K562 (cell line): ENCODE results near the gene CBFA2T2. TPM values are rescaled to one million over a fixed set of nuclear protein-coding genes. Genes with fewer than 3 reads are reported as not detected.
"Not testable (repeated sequence)": the region's sequence is repeated elsewhere in the genome, so short reads cannot be mapped to it uniquely, and the experiment has no call there.

Experiments used
- ATAC-seq: fragments of 200-7000 bp; cut with Tn5 transposase; 3 replicates; pipeline ENCODE4 v1.9.1; 2020; ENCODE audit warnings: moderate library complexity
- BruUV-seq: library from RNA; stranded (reverse); fragments of 400-500 nt; replicated peaks from 2 replicates; lab custom pipeline; 2021; lab: Mats Ljungman, UMichigan
- CTCF ChIA-PET: fragments of 300-600 bp; formaldehyde crosslinking; extraction: SDS; loops from one replicate; lab custom pipeline; 2021; ENCODE audit warnings: low intra/inter-chr PET ratio; lab: Yijun Ruan, JAX
- POLR2A ChIA-PET: fragments of 300-600, 350-650 bp; sonication (Branson Sonifier 250); formaldehyde crosslinking; extraction: SDS; loops from one replicate; lab custom pipeline; 2021; ENCODE audit warnings: antibody characterized with exemption, inconsistent platforms; lab: Yijun Ruan, JAX
- DNase-seq, 4 experiments: peaks; one replicate each; pipeline versions ENCODE4 v3.0.0 to v3.0.0-alpha.2; 2011 to 2018; ENCODE audit warnings: low spot score in 3 of 4, mixed read lengths in 3 of 4; ENCODE audit errors: extremely low read depth in 1 of 4
- FAIRE-seq: peaks from 2 replicates; lab custom pipeline; 2011; peaks lifted over from hg19 to GRCh38; lab: Jason Lieb, UNC
- H2AFZ ChIP-seq: 2 replicates; pipeline ENCODE4 v1.6.0; 2011; ENCODE audit warnings: low read depth, low read length, control low read depth, inconsistent platforms
- H3K27ac ChIP-seq: fragments of 200-600 bp; 3 replicates; pipeline ENCODE4 v1.8.0; 2011; ENCODE audit warnings: low read depth, mild to moderate bottlenecking, control low read depth, inconsistent platforms, low read length, moderate library complexity, mixed read lengths; ENCODE audit errors: extremely low read depth
- H3K27me3 ChIP-seq, 2 experiments: fragments of 300-600 bp in 1 of 2; 2 replicates in 1 of 2; 3 replicates in 1 of 2; pipeline versions ENCODE4 v1.6.0 to v1.8.0; 2011; ENCODE audit warnings: inconsistent platforms in 2 of 2, low read length in 2 of 2, mild to moderate bottlenecking in 1 of 2, mixed read lengths in 1 of 2, moderate library complexity in 1 of 2; ENCODE audit not compliant: control insufficient read depth in 2 of 2, insufficient read depth in 2 of 2
- H3K36me3 ChIP-seq: fragments of 300-600 bp; 3 replicates; pipeline ENCODE4 v1.8.0; 2011; ENCODE audit warnings: mild to moderate bottlenecking, low read length, inconsistent platforms; ENCODE audit not compliant: control insufficient read depth, insufficient read depth
- H3K4me1 ChIP-seq, 2 experiments: fragments of 200-600 bp in 1 of 2; replicated peaks in 1 of 2; 2 replicates in 1 of 2; 3 replicates in 1 of 2; pipeline versions ENCODE4 v1.5.1 to v1.8.0; 2011; ENCODE audit warnings: inconsistent platforms in 2 of 2, low read length in 2 of 2, mild to moderate bottlenecking in 1 of 2, mixed read lengths in 1 of 2, moderate library complexity in 1 of 2; ENCODE audit not compliant: control insufficient read depth in 2 of 2, insufficient read depth in 2 of 2
- H3K4me2 ChIP-seq: 2 replicates; pipeline ENCODE4 v1.6.1; 2011; ENCODE audit warnings: low read length, control low read depth, inconsistent platforms, mixed read lengths; ENCODE audit not compliant: insufficient read depth
- H3K4me3 ChIP-seq: fragments of 200-600 bp; sonication (generic), shearing (Covaris generic); 2 replicates; pipeline ENCODE4 v1.5.1; 2016; ENCODE audit warnings: control low read depth, inconsistent platforms
- H3K79me2 ChIP-seq: fragments of 200-600 bp; 3 replicates; pipeline ENCODE4 v1.8.0; 2011; ENCODE audit warnings: low read length, inconsistent platforms; ENCODE audit not compliant: control insufficient read depth, insufficient read depth
- H3K9ac ChIP-seq, 2 experiments: 2 replicates each; pipeline versions ENCODE4 v1.6.0 to v1.6.1; 2011; ENCODE audit warnings: low read depth in 2 of 2, low read length in 2 of 2, control low read depth in 1 of 2, inconsistent platforms in 1 of 2, mild to moderate bottlenecking in 1 of 2, mixed read lengths in 1 of 2; ENCODE audit not compliant: insufficient read depth in 1 of 2
- H3K9me1 ChIP-seq: one replicate; pipeline ENCODE4 v1.6.0; 2011; ENCODE audit warnings: inconsistent platforms, mild to moderate bottlenecking, low read length, moderate library complexity; ENCODE audit not compliant: control insufficient read depth, insufficient read depth
- H3K9me3 ChIP-seq: replicated peaks from 2 replicates; pipeline ENCODE4 v1.5.1; 2011; ENCODE audit warnings: low read depth, low read length, inconsistent platforms; ENCODE audit not compliant: control insufficient read depth, insufficient read depth
- H4K20me1 ChIP-seq: replicated peaks from 2 replicates; pipeline ENCODE4 v1.6.1; 2011; ENCODE audit warnings: low read length, inconsistent platforms, mixed read lengths; ENCODE audit not compliant: control insufficient read depth, insufficient read depth
- PATZ1 ChIP-seq: fragments of 250-450 bp; sonication (Bioruptor Pico); IDR thresholded peaks from 2 replicates; pipeline ENCODE4 v1.5.0; 2020; ENCODE audit warnings: mild to moderate bottlenecking, borderline replicate concordance
- ZNF121 ChIP-seq: sonication (generic); formaldehyde crosslinking; conservative IDR thresholded peaks from 2 replicates; pipeline ENCODE4 v1.8.0; 2022; ENCODE audit warnings: missing genetic modification reagents
- ZNF324 ChIP-seq: fragments of 250-450 bp; sonication (Bioruptor Pico); IDR thresholded peaks from 2 replicates; pipeline ENCODE4 v1.4.0; 2020; ENCODE audit warnings: mild to moderate bottlenecking
- WGBS: fragments of 100-300 bp; shearing (Covaris generic); methylation state at CpG from one replicate; pipeline ENCODE4 v1.1.6; 2016; ENCODE audit warnings: low coverage, mixed read lengths; ENCODE audit not compliant: insufficient coverage; ENCODE audit errors: missing lambda C conversion rate; 5-methylcytosine and 5-hydroxymethylcytosine counted together
- in situ Hi-C: fragments of 300-500 bp; cut with MboI; formaldehyde crosslinking; loops from 4 replicates; pipeline ENCODE4 v1.15.0; 2018; ENCODE audit warnings: inconsistent platforms, mixed read lengths
- intact Hi-C: fragments of 100-400 bp; cut with micrococcal nuclease; formaldehyde crosslinking; loops from 2 replicates; pipeline ENCODE4 v1.14.2; 2022
- polyA plus RNA-seq, 8 experiments: library from polyadenylated mRNA; depleted of rRNA in 4 of 8; stranded (reverse) in 5 of 8; unstranded in 3 of 8; fragments of >200 nt; fragmentation: Nextera tagmentation in 2 of 8; fragmentation: Illumina TruSeq in 1 of 8; extraction: Ambion mirVana in 2 of 8; extraction: Trizol in 1 of 8; gene quantifications; 2 replicates each; pipeline versions ENCODE4 v1.2.1 to v1.2.3, GENCODE V29; 2011 to 2014; ENCODE audit warnings: inconsistent platforms in 1 of 8, missing spikeins in 1 of 8
- total RNA-seq, 7 experiments: library from RNA; depleted of rRNA in 6 of 7; stranded (reverse); fragments of >200 nt in 6 of 7; fragmentation: Illumina TruSeq in 2 of 7; extraction: Trizol in 2 of 7; gene quantifications; 2 replicates each; pipeline versions ENCODE4 v1.2.1 to v1.2.3, GENCODE V29; 2011 to 2021; ENCODE audit warnings: low replicate concordance in 1 of 7

CBFA2T2 gene
- total and polyA plus RNA-seq, 9 of the 15 experiments (the other 6 are each of a cell fraction or from before 2014, with no cell fraction given), result 0.27 to 9.6 (median 5.8) TPM

- no peak for TF ChIP-seq PATZ1
- TF ChIP-seq ZNF324 (CRISPR knock-in tag), result no peak
Observed at GRCh38 chr20:33560026-33560425, 70.1 kb downstream of the CBFA2T2 start (continued).

GRCh38 chr20:33561053-33561452 is 71.2 kb downstream of the CBFA2T2 start:
- H4K20me1 ChIP-seq, H3K9ac ChIP-seq: not testable (repeated sequence)
- peak; percentile 53 for TF ChIP-seq ZNF121 (CRISPR knock-in tag)
- TF ChIP-seq, all 486 proteins: peak for 1; not testable (repeated sequence) for 485
- POLR2A ChIA-PET, result interaction anchor here (0.6 to 1.4 kb wide), 2 partner anchors 16 to 17 kb away, joined by 3 to 4 read pairs; no protein-coding TSS in a partner anchor
- H3K9me3 ChIP-seq, BruUV-seq, H3K4me2 ChIP-seq, intact Hi-C loops, DNase-seq, H3K79me2 ChIP-seq, H3K4me1 ChIP-seq, H3K27me3 ChIP-seq, in situ Hi-C loops, H3K27ac ChIP-seq, H3K4me3 ChIP-seq, H2AFZ ChIP-seq, CTCF ChIA-PET, H3K9me1 ChIP-seq, H3K36me3 ChIP-seq, ATAC-seq, FAIRE-seq: not testable (repeated sequence)
- WGBS, result 70% methylated on average over 5 of the region's 6 CpGs
